ENCODE data around the gene DAPK2.

- TF ChIP-seq CTCF (IDR thresholded peaks at IDR 0.05; ENCODE audit: low read depth, low read length) (no peak), EZH2phosphoT487 (IDR thresholded peaks at IDR 0.05; ENCODE audit: low read depth) (no peak)
These were observed 69.2 kb downstream of the DAPK2 start for GRCh38 chr15:63977119-63977518.

Measured in OCI-LY3 (cell line).